Fibroblast of lung (primary cell): Measurements from ENCODE around the gene LCP1. TPM values are rescaled to one million over a fixed set of nuclear protein-coding genes. Genes with fewer than 3 reads are reported as not detected.

Source experiments
- DNase-seq, 2 donors: peaks; one replicate each; pipeline versions ENCODE4 v3.0.0 to v3.0.0-alpha.2; 2010; ENCODE audit warnings: low read depth in 2 of 2
- H2AFZ ChIP-seq: 2 replicates; pipeline ENCODE4 v1.5.1; 2012; ENCODE audit warnings: low read length, control low read depth, inconsistent platforms
- H3K27ac ChIP-seq: 2 replicates; pipeline ENCODE4 v1.5.1; 2011; ENCODE audit warnings: low read length, control low read depth; ENCODE audit not compliant: insufficient read depth
- H3K27me3 ChIP-seq: 2 replicates; pipeline ENCODE4 v1.5.1; 2011; ENCODE audit warnings: mild to moderate bottlenecking, low read length; ENCODE audit not compliant: control insufficient read depth, insufficient read depth
- H3K36me3 ChIP-seq: 2 replicates; pipeline ENCODE4 v1.5.1; 2011; ENCODE audit warnings: low read length; ENCODE audit not compliant: control insufficient read depth, insufficient read depth
- H3K4me1 ChIP-seq: 2 replicates; pipeline ENCODE4 v1.5.1; 2011; ENCODE audit warnings: low read length; ENCODE audit not compliant: control insufficient read depth, insufficient read depth; ENCODE audit errors: extremely low read depth
- H3K4me2 ChIP-seq: 2 replicates; pipeline ENCODE4 v1.5.1; 2011; ENCODE audit warnings: low read length, control low read depth; ENCODE audit not compliant: insufficient read depth; ENCODE audit errors: extremely low read depth
- H3K4me3 ChIP-seq, 4 experiments: fragments of 200-600 bp in 1 of 4; sonication (generic) in 1 of 4; replicated peaks in 1 of 4; 2 replicates each; pipeline ENCODE4 v1.5.1; 2011 to 2016; ENCODE audit warnings: low read length in 4 of 4, low read depth in 3 of 4, mild to moderate bottlenecking in 3 of 4, control low read depth in 2 of 4, inconsistent platforms in 1 of 4, mixed read lengths in 1 of 4; ENCODE audit not compliant: insufficient read depth in 1 of 4; ENCODE audit errors: control extremely low read depth in 1 of 4
- H3K79me2 ChIP-seq: 2 replicates; pipeline ENCODE4 v1.5.1; 2012; ENCODE audit warnings: mild to moderate bottlenecking, low read length, inconsistent platforms; ENCODE audit not compliant: control insufficient read depth, insufficient read depth
- H3K9ac ChIP-seq: 2 replicates; pipeline ENCODE4 v1.5.1; 2011; ENCODE audit warnings: mild to moderate bottlenecking, low read length, control low read depth; ENCODE audit not compliant: insufficient read depth
- H3K9me3 ChIP-seq: 2 replicates; pipeline ENCODE4 v1.5.1; 2012; ENCODE audit warnings: low read depth, low read length; ENCODE audit not compliant: control insufficient read depth, insufficient read depth
- H4K20me1 ChIP-seq: 2 replicates; pipeline ENCODE4 v1.5.1; 2011; ENCODE audit warnings: low read length; ENCODE audit not compliant: control insufficient read depth, insufficient read depth; ENCODE audit errors: extremely low read depth
- CTCF ChIP-seq, 2 donors: IDR thresholded peaks in 1 of 2; conservative IDR thresholded peaks in 1 of 2; 1 replicate in 1 of 2; 2 replicates in 1 of 2; pipeline ENCODE4 v1.5.1; 2011 to 2012; ENCODE audit warnings: low read length in 2 of 2, control low read depth in 1 of 2, inconsistent platforms in 1 of 2, low read depth in 1 of 2, mild to moderate bottlenecking in 1 of 2
- EZH2 ChIP-seq: IDR thresholded peaks from 2 replicates; pipeline ENCODE4 v1.5.1; 2012; ENCODE audit warnings: low read length, control low read depth, mild to moderate bottlenecking; ENCODE audit errors: missing control alignments
- polyA plus RNA-seq, 2 donors: library from polyadenylated mRNA; depleted of rRNA in 1 of 2; stranded (reverse) in 1 of 2; unstranded in 1 of 2; fragments of >200 nt; gene quantifications; 2 replicates each; pipeline ENCODE4 v1.2.1, GENCODE V29; 2011 to 2012; ENCODE audit warnings: missing spikeins in 1 of 2
- total RNA-seq: library from RNA; depleted of rRNA; stranded (reverse); fragments of >200 nt; gene quantifications from 2 replicates; pipeline ENCODE4 v1.2.1, GENCODE V29; 2014

Gene LCP1
- total and polyA plus RNA-seq, 2 donors (not counting 1 experiment from before 2014, with no cell fraction given): under 0.01 to 0.06 TPM

DNA sequence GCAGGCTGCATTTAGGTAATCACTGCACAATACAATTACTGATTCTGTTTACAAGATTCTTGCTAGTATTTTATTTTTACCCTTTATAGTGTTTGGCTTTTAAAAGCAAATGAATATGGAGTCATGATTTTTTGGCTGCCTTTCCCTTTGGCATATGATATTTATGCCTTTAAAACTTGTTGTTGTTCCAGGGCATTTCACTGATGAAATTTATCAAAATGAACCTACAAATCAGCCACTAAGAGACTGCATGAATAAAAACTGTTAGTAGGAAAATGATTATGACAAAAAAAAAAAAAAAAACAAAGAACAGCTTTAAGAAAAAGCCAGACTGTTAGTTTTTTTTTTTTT is 79.7 kb downstream of the LCP1 start:
- H3K27me3 ChIP-seq: no peaks in the 10 kb centered on the region

GRCh38 chr13:46101484-46102254 is 80.3 kb downstream of the LCP1 start:
- H2AFZ ChIP-seq: no peak overlapping the region
- no peak overlapping the region for H3K4me3 ChIP-seq
- H3K4me2 ChIP-seq: no peak overlapping the region
- no peaks in the 10 kb centered on the region for H4K20me1 ChIP-seq
- H3K36me3 ChIP-seq: no peaks in the 10 kb centered on the region
- no peak overlapping the region for H3K27ac ChIP-seq
- no peak for TF ChIP-seq CTCF (conservative IDR thresholded peaks at IDR 0.05 in 1 of 2, IDR thresholded peaks at IDR 0.05 in 1 of 2; ENCODE audit: low read depth in 1 of 2, low read length in 2 of 2)
- TF ChIP-seq EZH2: no peak
- no peaks in the 10 kb centered on the region for H3K4me1 ChIP-seq
- no peaks in the 10 kb centered on the region for H3K27me3 ChIP-seq
- no peaks in the 10 kb centered on the region for H3K79me2 ChIP-seq
- H3K9ac ChIP-seq: no peak overlapping the region
- H3K9me3 ChIP-seq: no peaks in the 10 kb centered on the region
- DNase-seq: no peak

More for the DNA sequence above, 79.7 kb downstream of the LCP1 start:
- Histone ChIP-seq H3K9ac (no peak overlapping the region), H3K4me1 (no peaks in the 10 kb centered on the region), H3K4me2 (no peak overlapping the region), H3K79me2 (no peaks in the 10 kb centered on the region), H3K36me3 (no peaks in the 10 kb centered on the region), H3K27ac (no peak overlapping the region), H2AFZ (no peak overlapping the region), H3K4me3 (no peak overlapping the region), H4K20me1 (no peaks in the 10 kb centered on the region), H3K9me3 (no peaks in the 10 kb centered on the region)
- DNase-seq: no peak
- TF ChIP-seq CTCF (conservative IDR thresholded peaks at IDR 0.05 in 1 of 2, IDR thresholded peaks at IDR 0.05 in 1 of 2; ENCODE audit: low read depth in 1 of 2, low read length in 2 of 2) (no peak), EZH2 (no peak)

- TF ChIP-seq CTCF (conservative IDR thresholded peaks at IDR 0.05 in 1 of 2, IDR thresholded peaks at IDR 0.05 in 1 of 2; ENCODE audit: low read depth in 1 of 2, low read length in 2 of 2) (no peak), EZH2 (no peak)
Observed at GRCh38 chr13:46101002-46101401, 81.0 kb downstream of the LCP1 start.

More at GRCh38 chr13:46101002-46101401, 81.0 kb downstream of the LCP1 start:
- Histone ChIP-seq H3K79me2 (no peaks in the 10 kb centered on the region), H3K4me1 (no peaks in the 10 kb centered on the region), H3K36me3 (no peaks in the 10 kb centered on the region), H4K20me1 (no peaks in the 10 kb centered on the region), H3K27ac (no peak overlapping the region), H2AFZ (no peak overlapping the region), H3K27me3 (no peaks in the 10 kb centered on the region), H3K4me3 (no peak overlapping the region), H3K9ac (no peak overlapping the region), H3K4me2 (no peak overlapping the region), H3K9me3 (no peaks in the 10 kb centered on the region)
- DNase-seq: no peak
